Measurements from ENCODE around the gene NRF1. TPM values are rescaled to one million over a fixed set of nuclear protein-coding genes. Genes with fewer than 3 reads are reported as not detected.

NRF1 gene
- total and polyA plus RNA-seq, 2 of the 13 experiments (the other 11 are each of a cell fraction or from before 2014, with no cell fraction given): 9.3 to 10.1 TPM

- TF ChIP-seq ZNF788 (CRISPR knock-in tag; IDR thresholded peaks at IDR 0.05; ENCODE audit: borderline replicate concordance) (no peak), TCF12 (IDR thresholded peaks at IDR 0.05) (no peak), TCF12 (CRISPR knock-in tag; IDR thresholded peaks at IDR 0.05) (no peak), NFIB (CRISPR knock-in tag; IDR thresholded peaks at IDR 0.05; ENCODE audit: borderline replicate concordance) (no peak), ZNF530 (CRISPR knock-in tag; IDR thresholded peaks at IDR 0.05; ENCODE audit: low read depth) (no peak), ZNF136 (CRISPR knock-in tag; IDR thresholded peaks at IDR 0.05; ENCODE audit: low read depth) (no peak), ZSCAN29 (CRISPR knock-in tag; conservative IDR thresholded peaks at IDR 0.05) (no peak), NFE2L1 (CRISPR knock-in tag; IDR thresholded peaks at IDR 0.05; ENCODE audit: borderline replicate concordance) (no peak)
These were observed 91.3 kb downstream of the NRF1 start (continued) for GRCh38 chr7:129702761-129703338.

DNA sequence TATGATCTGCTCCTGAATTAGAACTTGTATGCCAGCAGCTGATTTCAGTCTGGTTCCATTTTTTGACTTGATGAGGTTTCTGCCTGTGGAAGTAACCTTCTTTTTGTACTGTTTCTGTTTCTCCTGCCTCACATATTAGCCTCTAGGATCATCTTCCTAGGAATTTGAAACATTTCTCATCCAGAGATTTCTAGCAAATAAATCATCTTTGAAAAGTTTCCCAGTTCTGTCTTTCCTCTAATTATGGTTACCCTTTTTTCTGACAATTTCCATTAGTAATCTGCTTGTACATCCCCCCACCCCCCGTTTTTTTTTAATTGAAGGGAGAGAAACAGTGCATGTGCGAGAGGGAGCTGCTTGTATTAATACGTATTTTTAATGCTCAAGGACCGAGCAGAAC, 92.2 kb downstream of the NRF1 start:
- FAIRE-seq (no peak), ATAC-seq (no peak), DNase-seq (ENCODE audit: low spot score) (no peak)
- CTCF ChIA-PET (ENCODE audit: low intra/inter-chr PET ratio, low total read pairs): no interaction called here
- Histone ChIP-seq H3K27me3 (ENCODE audit: control insufficient read depth in 1 of 2, insufficient read depth in 2 of 2, low read length in 2 of 2) (no peaks in the 10 kb centered on the region), H3K9ac (ENCODE audit: insufficient read depth, low read depth, low read length) (no peak overlapping the region), H3K79me2 (ENCODE audit: insufficient read depth, low read length) (no peaks in the 10 kb centered on the region), H3K4me1 (ENCODE audit: insufficient read depth, low read length) (peaks cover 21% of the 10 kb centered on the region), H3K9me3 (ENCODE audit: low read length) (no peaks in the 10 kb centered on the region), H3K36me3 (replicated peaks in 1 of 2; ENCODE audit: control insufficient read depth in 1 of 2, insufficient read depth in 2 of 2, low read length in 2 of 2) (peaks cover 3 to 4% of the 10 kb centered on the region in 2 experiments; a peak in 2 of 5 replicates), H4K20me1 (ENCODE audit: insufficient read depth, low read length) (no peaks in the 10 kb centered on the region), H3K4me2 (ENCODE audit: low read depth, low read length) (no peak overlapping the region), H3K4me3 (replicated peaks in 1 of 3; ENCODE audit: insufficient read depth in 1 of 3, low read depth in 2 of 3, low read length in 3 of 3) (no peak overlapping the region), H3K27ac (ENCODE audit: extremely low read length, insufficient read depth, low read length) (no peak overlapping the region), H2AFZ (ENCODE audit: low read length) (no peak overlapping the region)
- in situ Hi-C loops (cut with HindIII; ENCODE audit: extremely low pct_ligation_motif_present, low pct_unique_long_range_greater_than_20kb) (no loop called here), intact Hi-C loops (cut with micrococcal nuclease; ENCODE audit: unreplicated experiment) (no loop called here)
- no TSS peak for BruUV-seq (replicated peaks)
- 95% methylated on average over 4 of the region's 4 CpGs for WGBS (ENCODE audit: low lambda C conversion rate)
- POLR2A ChIA-PET: no interaction called here
- TF ChIP-seq PRDM15 (CRISPR knock-in tag; IDR thresholded peaks at IDR 0.05) (no peak), PHB2 (IDR thresholded peaks at IDR 0.05; ENCODE audit: partially characterized antibody) (no peak), FOXA3 (CRISPR knock-in tag; IDR thresholded peaks at IDR 0.05) (no peak), ZNF660 (CRISPR knock-in tag; IDR thresholded peaks at IDR 0.05; ENCODE audit: borderline replicate concordance, low read depth) (no peak), SIX4 (CRISPR knock-in tag; IDR thresholded peaks at IDR 0.05) (no peak), ZMYM2 (CRISPR knock-in tag; IDR thresholded peaks at IDR 0.05) (no peak), U2AF2 (IDR thresholded peaks at IDR 0.05; ENCODE audit: low read depth, low read length) (no peak), AKAP8 (CRISPR knock-in tag; IDR thresholded peaks at IDR 0.05) (no peak), HDAC6 (IDR thresholded peaks at IDR 0.05; ENCODE audit: low read depth, low read length) (no peak), RBM22 (optimal IDR thresholded peaks at IDR 0.05; ENCODE audit: low read length) (no peak), HMG20A (CRISPR knock-in tag; IDR thresholded peaks at IDR 0.05; ENCODE audit: borderline replicate concordance) (no peak), ZBTB7B (CRISPR knock-in tag; IDR thresholded peaks at IDR 0.05) (no peak)
